NCI-H187 treated with DMSO at 0.1 percent for 48 hours (cell line): ENCODE measurements around the gene GPR26.

Experiments
- DNase-seq: peaks from one replicate; lab custom pipeline; 2025; lab: John Stamatoyannopoulos, UW

GPR26 gene

DNA sequence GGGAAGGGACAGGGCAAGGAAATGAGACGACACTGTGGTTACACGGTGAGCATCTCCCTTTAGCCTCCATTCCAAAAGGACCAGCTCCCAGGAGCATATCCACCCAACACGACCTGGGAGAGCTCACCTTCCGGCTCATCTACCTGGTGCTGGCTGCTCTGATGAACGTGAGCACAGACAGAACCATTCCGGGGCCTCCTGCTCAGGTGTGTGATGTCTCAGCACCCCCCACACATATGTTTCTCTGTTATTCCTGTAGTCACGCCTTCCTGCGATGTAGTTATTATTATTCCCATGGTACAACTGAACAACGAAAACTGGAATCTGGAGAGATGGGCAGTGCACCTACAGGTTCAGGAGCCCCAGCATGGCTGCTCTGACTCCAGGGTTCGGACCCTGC is 20.5 kb upstream of the GPR26 start:
- no peak for DNase-seq

- no peak for DNase-seq
These were observed 17.6 kb upstream of the GPR26 start for GRCh38 chr10:123648595-123648994.

DNA sequence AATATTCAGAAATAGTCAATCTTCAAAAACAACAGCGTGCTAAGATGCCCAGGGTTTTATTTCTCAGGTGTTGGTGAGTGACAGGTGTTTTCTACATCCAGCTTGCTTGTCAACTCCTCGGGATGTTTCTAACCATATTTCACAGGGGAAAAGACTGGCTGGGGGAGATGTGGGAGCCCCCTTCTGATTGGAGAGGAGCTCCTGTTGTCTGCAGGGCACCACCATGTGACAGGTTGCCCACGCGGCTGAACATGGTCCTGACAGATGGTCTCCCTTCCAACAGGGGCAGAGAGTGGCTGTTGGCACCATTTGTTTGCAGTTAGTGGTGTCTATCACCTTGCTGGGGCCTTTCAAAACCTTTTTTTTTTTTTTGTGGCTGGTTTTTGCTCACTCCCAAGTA is 16.5 kb upstream of the GPR26 start:
- DNase-seq = no peak

- DNase-seq = no peak
These were observed 14.6 kb upstream of the GPR26 start for GRCh38 chr10:123651421-123652047.

- no peak for DNase-seq
These were observed 10.4 kb upstream of the GPR26 start for GRCh38 chr10:123655751-123656150.

- DNase-seq = no peak
These were observed 2.6 kb upstream of the GPR26 start for GRCh38 chr10:123663522-123663921.

GRCh38 chr10:123665491-123666286 is 466 bp upstream of the GPR26 start:
- DNase-seq = no peak

- DNase-seq = no peak
These were observed 3.7 kb downstream of the GPR26 start for GRCh38 chr10:123669886-123670285.

- DNase-seq = no peak
These were observed 7.0 kb downstream of the GPR26 start for GRCh38 chr10:123673198-123673597.

DNA sequence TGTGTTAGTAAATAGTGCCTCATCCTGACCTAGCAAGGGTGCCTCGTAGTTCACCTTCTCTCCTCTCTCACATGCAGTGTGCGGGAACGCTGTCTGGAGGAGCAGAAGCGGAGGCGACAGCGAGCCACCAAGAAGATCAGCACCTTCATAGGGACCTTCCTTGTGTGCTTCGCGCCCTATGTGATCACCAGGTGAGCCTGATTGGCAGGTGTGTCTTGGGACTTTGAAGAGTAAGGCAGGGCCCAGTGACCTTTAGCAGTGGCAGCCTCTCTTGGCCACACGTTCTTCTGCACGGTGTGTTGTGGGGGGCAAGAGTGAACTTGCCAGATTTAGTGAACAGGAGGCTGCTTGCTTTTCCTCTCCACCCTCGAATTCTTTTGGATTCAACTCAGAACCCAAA is 8.6 kb downstream of the GPR26 start:
- no peak for DNase-seq

DNA sequence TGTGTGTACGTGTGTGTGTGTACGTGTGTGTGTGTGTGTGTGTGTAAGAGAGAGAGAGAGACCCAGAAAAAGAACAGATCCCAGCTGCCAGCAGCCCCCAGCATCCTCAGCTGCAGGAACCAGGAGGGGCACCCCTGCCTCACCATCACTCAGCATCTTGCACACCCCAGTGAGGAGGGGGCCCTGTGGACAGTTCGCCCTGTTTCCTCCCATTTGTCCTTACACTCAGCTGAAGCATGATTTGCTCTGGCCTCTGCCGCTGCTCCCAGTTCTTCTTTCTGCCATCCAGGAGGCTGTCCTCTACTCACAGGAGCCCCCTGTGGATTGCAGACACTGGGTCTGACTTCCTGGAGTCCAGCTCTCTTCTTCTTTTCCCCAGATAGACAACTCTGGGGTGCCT is 9.7 kb downstream of the GPR26 start:
- no peak for DNase-seq

DNA sequence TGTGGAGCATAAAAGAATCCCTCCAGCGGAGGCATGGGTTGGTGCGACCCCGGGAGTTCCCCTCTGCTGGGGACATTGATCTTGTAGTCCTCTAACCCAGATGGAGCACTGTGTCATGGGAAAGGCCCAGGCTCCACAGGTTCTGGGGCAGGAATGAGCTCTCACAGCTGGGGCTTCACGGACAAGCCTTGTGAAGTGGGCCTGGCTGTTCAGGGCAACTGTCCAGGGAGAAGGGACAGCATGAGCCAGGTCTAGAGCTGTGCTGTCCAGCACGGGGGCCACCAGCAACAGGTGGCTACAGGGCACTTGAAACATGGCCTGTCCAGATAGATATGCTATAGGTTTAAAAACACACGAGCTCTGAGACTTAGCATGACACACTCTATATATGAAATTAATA is 11.4 kb downstream of the GPR26 start:
- no peak for DNase-seq

DNA sequence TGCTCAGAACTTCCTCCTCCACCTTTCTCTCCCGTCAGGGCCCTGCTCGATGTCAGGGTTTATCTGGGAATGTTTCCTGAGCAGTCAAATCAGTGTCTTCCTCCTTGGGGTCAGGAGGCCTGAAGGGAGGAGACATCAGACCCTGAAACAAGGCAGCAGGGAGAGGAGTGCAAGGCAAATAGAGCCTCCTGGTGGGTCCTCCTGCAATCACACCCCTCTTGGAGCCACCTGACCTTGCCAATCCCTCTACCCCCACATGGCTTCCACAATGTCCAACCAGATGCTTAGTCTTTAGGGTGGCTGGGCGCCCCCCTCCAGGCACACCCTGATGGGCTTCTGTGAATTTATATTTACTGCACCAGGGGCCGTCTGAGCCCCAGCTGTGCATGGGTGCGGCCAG is 12.2 kb downstream of the GPR26 start:
- DNase-seq = no peak

DNA sequence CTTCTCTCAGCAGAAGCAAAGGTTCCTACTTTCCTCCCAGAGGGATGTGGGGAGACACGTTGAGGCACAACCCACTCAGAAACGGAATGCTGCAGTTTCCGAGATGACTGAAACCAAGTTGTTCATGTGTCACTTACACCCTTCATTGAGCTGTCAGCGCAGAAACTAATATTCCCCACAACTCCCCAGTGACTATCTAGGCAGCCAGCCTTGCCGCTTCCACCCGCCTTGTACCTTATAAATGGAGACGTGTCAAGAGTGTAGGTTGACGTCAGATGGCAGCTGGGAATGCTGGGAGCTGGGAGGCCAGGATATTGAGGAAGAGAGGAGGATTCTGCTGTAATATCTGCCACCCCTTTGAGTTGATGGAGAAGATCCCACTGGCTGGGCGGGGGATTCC is 15.1 kb downstream of the GPR26 start:
- DNase-seq = no peak

GRCh38 chr10:123682477-123682876 is 16.3 kb downstream of the GPR26 start:
- no peak for DNase-seq

DNA sequence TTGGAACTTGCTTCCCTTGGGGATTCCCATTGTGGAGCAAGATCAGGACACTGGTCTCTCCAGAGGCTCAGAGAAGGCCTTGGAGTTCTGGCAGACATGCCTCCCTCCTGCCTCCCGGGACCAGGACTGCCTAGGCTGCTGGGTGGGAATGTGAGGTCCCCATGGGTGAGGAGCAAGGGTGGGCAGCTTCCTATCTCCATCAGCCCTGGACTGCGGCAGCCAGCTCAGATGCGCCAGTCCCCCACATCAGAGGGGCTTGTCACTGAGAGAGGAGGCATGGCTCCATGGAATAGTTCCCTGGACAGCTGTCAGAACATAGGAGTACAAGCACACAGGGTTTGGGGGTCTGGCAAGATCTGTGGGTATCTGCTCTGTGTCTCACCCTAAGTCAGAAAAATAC is 17.3 kb downstream of the GPR26 start:
- DNase-seq = no peak

DNA sequence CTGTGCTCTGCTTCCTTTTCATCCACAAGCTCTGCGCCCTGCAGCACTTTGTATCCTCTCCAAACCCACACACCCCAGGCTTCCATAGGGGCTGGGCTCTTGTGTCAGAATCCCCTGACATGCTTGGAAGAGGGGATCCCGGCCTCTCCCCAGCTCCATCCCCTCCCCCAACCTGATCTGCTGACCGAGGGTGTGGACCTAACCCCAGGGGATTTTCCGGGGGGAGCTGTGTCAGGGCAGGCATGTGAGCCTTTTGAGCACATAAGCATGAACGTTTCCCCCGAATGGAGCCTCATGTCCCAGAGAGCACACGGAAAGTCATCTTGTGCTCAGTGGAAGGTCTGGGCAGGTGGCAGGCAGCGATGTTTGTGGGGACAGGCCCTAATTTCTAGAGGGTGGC is 17.7 kb downstream of the GPR26 start:
- DNase-seq = no peak

GRCh38 chr10:123685260-123685659 is 19.1 kb downstream of the GPR26 start:
- DNase-seq = no peak

DNA sequence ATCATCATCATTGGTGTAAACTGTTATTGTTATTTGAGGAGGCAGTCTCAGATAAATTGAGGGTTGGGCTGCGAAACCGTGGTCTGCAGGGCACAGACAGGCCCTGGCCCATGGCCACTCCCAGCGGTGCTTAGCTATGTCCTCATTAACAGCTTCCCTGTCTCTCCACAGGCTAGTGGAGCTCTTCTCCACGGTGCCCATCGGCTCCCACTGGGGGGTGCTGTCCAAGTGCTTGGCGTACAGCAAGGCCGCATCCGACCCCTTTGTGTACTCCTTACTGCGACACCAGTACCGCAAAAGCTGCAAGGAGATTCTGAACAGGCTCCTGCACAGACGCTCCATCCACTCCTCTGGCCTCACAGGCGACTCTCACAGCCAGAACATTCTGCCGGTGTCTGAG is 21.6 kb downstream of the GPR26 start:
- no peak for DNase-seq

GRCh38 chr10:123689880-123690279 is 23.7 kb downstream of the GPR26 start:
- DNase-seq = no peak

- DNase-seq = no peak
These were observed 37.1 kb downstream of the GPR26 start for GRCh38 chr10:123703195-123703790.

DNA sequence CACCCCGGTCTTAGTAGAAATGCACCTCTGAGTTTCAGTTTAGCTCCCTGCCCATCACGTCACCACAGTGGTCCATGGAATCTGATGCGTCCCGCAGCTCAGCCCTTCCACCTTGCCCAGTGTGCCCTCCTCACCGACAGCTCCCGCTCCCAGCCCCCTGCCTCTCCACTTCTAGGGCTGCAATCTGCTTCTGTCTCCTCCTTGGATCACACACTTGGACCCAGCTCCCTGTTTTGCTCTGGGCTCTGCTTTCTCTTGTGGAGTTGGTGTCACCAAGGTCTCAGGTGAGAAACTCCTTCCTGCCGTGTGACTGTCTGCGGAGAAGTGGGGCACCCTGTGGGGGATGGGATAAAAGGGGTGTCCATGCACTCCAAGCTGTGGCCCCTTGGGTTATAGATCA is 37.9 kb downstream of the GPR26 start:
- no peak for DNase-seq

DNA sequence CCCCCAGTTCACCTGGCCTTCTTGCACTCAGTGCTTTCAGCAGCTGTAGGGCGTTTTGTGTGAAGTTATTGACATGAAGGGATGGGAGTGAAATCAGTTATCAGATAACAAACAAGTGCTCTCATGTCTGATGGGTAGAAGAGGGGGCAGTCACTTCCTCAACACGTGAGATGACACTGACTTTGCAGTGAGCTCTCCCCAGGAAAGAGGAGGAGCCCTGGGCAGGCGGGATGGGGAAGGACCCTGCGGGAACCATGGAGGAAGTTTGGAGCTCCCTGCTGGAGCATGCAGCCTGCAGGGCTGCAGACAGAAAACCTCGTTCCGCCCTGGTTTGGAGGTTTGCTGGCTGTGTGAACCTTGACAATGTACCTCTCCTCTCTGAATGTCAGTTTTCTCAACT is 38.7 kb downstream of the GPR26 start:
- DNase-seq = no peak

- no peak for DNase-seq
These were observed 40.1 kb downstream of the GPR26 start for GRCh38 chr10:123706236-123706635.
